SK-N-SH (cell line): ENCODE data around the gene ADAMTS16. TPM values are rescaled to one million over a fixed set of nuclear protein-coding genes. Genes with fewer than 3 reads are reported as not detected.

ENCODE experiments used
- CTCF ChIA-PET: fragments of 300-600, 350-600 bp; formaldehyde crosslinking; extraction: SDS; loops from one replicate; lab custom pipeline; 2021; lab: Yijun Ruan, JAX
- POLR2A ChIA-PET: fragments of 350-600 bp; sonication (Branson Sonifier 250); formaldehyde crosslinking; extraction: SDS; loops from one replicate; lab custom pipeline; 2020; ENCODE audit warnings: antibody characterized with exemption, inconsistent platforms; lab: Yijun Ruan, JAX
- DNase-seq: peaks from one replicate; pipeline ENCODE4 v3.0.0; 2012
- H2AFZ ChIP-seq: fragments of 200-600 bp; sonication (generic); 2 replicates; pipeline ENCODE4 v1.8.1; 2016; ENCODE audit warnings: antibody characterized with exemption, mild to moderate bottlenecking, low read depth
- H3F3A ChIP-seq: fragments of 200-600 bp; sonication (generic); replicated peaks from 2 replicates; pipeline ENCODE3; 2016; ENCODE audit warnings: antibody characterized with exemption, mild to moderate bottlenecking; ENCODE audit not compliant: insufficient read depth
- H3K27ac ChIP-seq, 2 experiments: fragments of 200-500 bp in 1 of 2; fragments of 200-600 bp in 1 of 2; sonication (Bioruptor generic) in 1 of 2; sonication (generic), shearing (Covaris generic) in 1 of 2; 2 replicates each; pipeline versions ENCODE4 v1.5.1 to v1.6.1; 2014 to 2016; ENCODE audit warnings: low read depth in 2 of 2, inconsistent platforms in 1 of 2, low read length in 1 of 2, mild to moderate bottlenecking in 1 of 2, mixed read lengths in 1 of 2
- H3K27me3 ChIP-seq: fragments of 200-600 bp; sonication (generic), shearing (Covaris generic); 2 replicates; pipeline ENCODE4 v1.6.1; 2016; ENCODE audit warnings: mixed run types; ENCODE audit not compliant: insufficient read depth
- H3K36me3 ChIP-seq, 2 experiments: fragments of 200-500 bp in 1 of 2; fragments of 200-600 bp in 1 of 2; sonication (Bioruptor generic) in 1 of 2; sonication (generic) in 1 of 2; replicated peaks in 1 of 2; 2 replicates each; pipeline versions ENCODE3 to v1.5.1; 2014 to 2016; ENCODE audit warnings: low read length in 1 of 2, mild to moderate bottlenecking in 1 of 2; ENCODE audit not compliant: insufficient read depth in 2 of 2, control insufficient read depth in 1 of 2
- H3K4me1 ChIP-seq, 2 experiments: fragments of 200-500 bp in 1 of 2; fragments of 200-600 bp in 1 of 2; sonication (Bioruptor generic) in 1 of 2; sonication (generic), shearing (Covaris generic) in 1 of 2; 2 replicates each; pipeline versions ENCODE4 v1.5.1 to v1.6.1; 2014 to 2016; ENCODE audit warnings: low read depth in 1 of 2, low read length in 1 of 2, mixed run types in 1 of 2; ENCODE audit not compliant: insufficient read depth in 2 of 2, control insufficient read depth in 1 of 2
- H3K4me2 ChIP-seq: fragments of 200-600 bp; sonication (generic), shearing (Covaris generic); 2 replicates; pipeline ENCODE4 v1.6.1; 2017; ENCODE audit warnings: mixed run types
- H3K4me3 ChIP-seq, 2 experiments: fragments of 200-500 bp in 1 of 2; fragments of 200-600 bp in 1 of 2; sonication (Bioruptor generic) in 1 of 2; sonication (generic), shearing (Covaris generic) in 1 of 2; 2 replicates each; pipeline versions ENCODE4 v1.5.1 to v1.8.1; 2014 to 2016; ENCODE audit warnings: low read depth in 2 of 2, inconsistent platforms in 1 of 2, low read length in 1 of 2, mild to moderate bottlenecking in 1 of 2, mixed read lengths in 1 of 2, moderate library complexity in 1 of 2
- H3K79me2 ChIP-seq: fragments of 200-600 bp; sonication (generic); 2 replicates; pipeline ENCODE4 v1.8.1; 2017; ENCODE audit warnings: mild to moderate bottlenecking; ENCODE audit not compliant: insufficient read depth
- H3K9ac ChIP-seq: fragments of 200-600 bp; sonication (generic); 2 replicates; pipeline ENCODE4 v1.6.1; 2017; ENCODE audit warnings: mixed run types
- H3K9me2 ChIP-seq: fragments of 200-600 bp; sonication (generic); 2 replicates; pipeline ENCODE4 v1.6.1; 2017; ENCODE audit warnings: mixed run types
- H3K9me3 ChIP-seq: fragments of 200-600 bp; sonication (generic); 2 replicates; pipeline ENCODE4 v1.6.1; 2017; ENCODE audit warnings: mixed run types, mild to moderate bottlenecking, moderate library complexity
- H4K20me1 ChIP-seq: fragments of 200-600 bp; sonication (generic); 2 replicates; pipeline ENCODE4 v1.6.1; 2017; ENCODE audit warnings: mild to moderate bottlenecking, mixed run types; ENCODE audit not compliant: insufficient read depth
- EP300 ChIP-seq, 2 experiments: IDR thresholded peaks; 2 replicates each; pipeline versions ENCODE4 v1.4.0 to v1.6.1; 2012; ENCODE audit warnings: borderline replicate concordance in 1 of 2, low read depth in 1 of 2, low read length in 1 of 2
- FOSL2 ChIP-seq: IDR thresholded peaks from 2 replicates; pipeline ENCODE4 v1.4.0; 2012; ENCODE audit warnings: low read depth, mild to moderate bottlenecking, moderate library complexity, borderline replicate concordance
- FOXJ3 ChIP-seq: sonication (generic); formaldehyde crosslinking; IDR thresholded peaks from 2 replicates; pipeline ENCODE4 v1.5.1; 2020; ENCODE audit warnings: mild to moderate bottlenecking, missing genetic modification reagents
- FOXM1 ChIP-seq: IDR thresholded peaks from 2 replicates; pipeline ENCODE4 v1.4.0; 2012; ENCODE audit warnings: low read depth, mild to moderate bottlenecking
- GABPA ChIP-seq: IDR thresholded peaks from 2 replicates; pipeline ENCODE4 v1.4.0; 2012; ENCODE audit warnings: low read depth, mild to moderate bottlenecking
- MEF2A ChIP-seq: IDR thresholded peaks from 2 replicates; pipeline ENCODE4 v1.4.0; 2012; ENCODE audit warnings: low read depth, borderline replicate concordance
- NFIC ChIP-seq: IDR thresholded peaks from 2 replicates; pipeline ENCODE4 v1.4.0; 2012; ENCODE audit warnings: borderline replicate concordance
- POLR2AphosphoS5 ChIP-seq: IDR thresholded peaks from 2 replicates; pipeline ENCODE4 v1.6.1; 2012; ENCODE audit warnings: low read depth, low read length
- RCOR1 ChIP-seq: fragments of 150-350 bp; IDR thresholded peaks from 2 replicates; pipeline ENCODE4 v1.6.1; 2017; ENCODE audit warnings: antibody characterized with exemption, low read length
- REST ChIP-seq: IDR thresholded peaks from 2 replicates; pipeline ENCODE4 v1.6.1; 2012; ENCODE audit warnings: mild to moderate bottlenecking, low read depth, low read length, moderate library complexity
- RFX5 ChIP-seq: IDR thresholded peaks from 2 replicates; pipeline ENCODE4 v1.6.1; 2012; ENCODE audit warnings: mild to moderate bottlenecking, improper control_type of control experiment, low read length
- USF1 ChIP-seq: IDR thresholded peaks from 2 replicates; pipeline ENCODE4 v1.4.0; 2012; ENCODE audit warnings: low read depth, borderline replicate concordance
- WGBS: methylation state at CpG from one replicate; pipeline ENCODE4 v1.1.6; 2017; ENCODE audit warnings: low lambda C conversion rate; 5-methylcytosine and 5-hydroxymethylcytosine counted together
- polyA plus RNA-seq, 3 experiments: library from polyadenylated mRNA; depleted of rRNA; stranded (reverse); fragments of >200 nt; gene quantifications; 2 replicates each; pipeline ENCODE4 v1.2.3, GENCODE V29; 2012
- TF ChIP-seq, protein P1 (sequence below): fragments of 200-600 bp; sonication (generic); IDR thresholded peaks from 2 replicates; pipeline ENCODE4 v1.6.1; 2017; ENCODE audit warnings: antibody characterized with exemption, mild to moderate bottlenecking, moderate library complexity
- TF ChIP-seq, protein P2 (sequence below): fragments of 150-350 bp; IDR thresholded peaks from 2 replicates; pipeline ENCODE4 v1.6.1; 2016; ENCODE audit warnings: mild to moderate bottlenecking, low read depth, low read length
- TF ChIP-seq, protein P3 (sequence below): IDR thresholded peaks from 2 replicates; pipeline ENCODE4 v1.4.0; 2012; ENCODE audit warnings: low read depth, borderline replicate concordance

Gene ADAMTS16
- polyA plus RNA-seq, 1 of the 3 experiments (the other 2 are of a cell fraction) = not detected

DNA sequence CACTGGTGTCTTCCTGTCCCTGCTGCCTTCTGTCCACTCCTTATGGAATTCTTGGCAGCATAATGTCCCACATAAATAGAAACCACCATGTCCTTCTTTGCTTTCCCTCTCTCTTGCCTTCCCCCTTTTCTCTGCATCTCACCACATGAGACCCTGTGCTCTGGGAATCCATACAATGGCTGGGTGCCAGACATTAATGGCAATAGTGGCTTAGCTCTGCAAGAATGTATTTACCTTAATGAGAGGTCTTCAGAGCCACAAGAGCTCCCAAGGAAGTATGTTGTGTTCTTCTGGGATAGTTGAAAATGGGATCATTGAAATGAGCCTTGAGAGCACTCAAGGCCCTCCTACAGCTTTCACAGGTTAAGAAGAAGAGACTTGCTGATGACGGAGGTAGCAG lies 58.7 kb downstream of the ADAMTS16 start:
- TF ChIP-seq, protein P1, sequence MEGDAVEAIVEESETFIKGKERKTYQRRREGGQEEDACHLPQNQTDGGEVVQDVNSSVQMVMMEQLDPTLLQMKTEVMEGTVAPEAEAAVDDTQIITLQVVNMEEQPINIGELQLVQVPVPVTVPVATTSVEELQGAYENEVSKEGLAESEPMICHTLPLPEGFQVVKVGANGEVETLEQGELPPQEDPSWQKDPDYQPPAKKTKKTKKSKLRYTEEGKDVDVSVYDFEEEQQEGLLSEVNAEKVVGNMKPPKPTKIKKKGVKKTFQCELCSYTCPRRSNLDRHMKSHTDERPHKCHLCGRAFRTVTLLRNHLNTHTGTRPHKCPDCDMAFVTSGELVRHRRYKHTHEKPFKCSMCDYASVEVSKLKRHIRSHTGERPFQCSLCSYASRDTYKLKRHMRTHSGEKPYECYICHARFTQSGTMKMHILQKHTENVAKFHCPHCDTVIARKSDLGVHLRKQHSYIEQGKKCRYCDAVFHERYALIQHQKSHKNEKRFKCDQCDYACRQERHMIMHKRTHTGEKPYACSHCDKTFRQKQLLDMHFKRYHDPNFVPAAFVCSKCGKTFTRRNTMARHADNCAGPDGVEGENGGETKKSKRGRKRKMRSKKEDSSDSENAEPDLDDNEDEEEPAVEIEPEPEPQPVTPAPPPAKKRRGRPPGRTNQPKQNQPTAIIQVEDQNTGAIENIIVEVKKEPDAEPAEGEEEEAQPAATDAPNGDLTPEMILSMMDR = no peak
- TF ChIP-seq FOXM1 (no peak), USF1 (no peak), FOXJ3 (CRISPR knock-in tag) (no peak), REST (no peak), GABPA (no peak), RFX5 (no peak), POLR2AphosphoS5 (no peak), MEF2A (no peak), EP300 (IDR thresholded peaks at IDR 0.05; ENCODE audit: borderline replicate concordance in 1 of 2, low read depth in 1 of 2, low read length in 1 of 2) (no peak), NFIC (no peak), FOSL2 (no peak), RCOR1 (no peak)
- TF ChIP-seq, protein P2, sequence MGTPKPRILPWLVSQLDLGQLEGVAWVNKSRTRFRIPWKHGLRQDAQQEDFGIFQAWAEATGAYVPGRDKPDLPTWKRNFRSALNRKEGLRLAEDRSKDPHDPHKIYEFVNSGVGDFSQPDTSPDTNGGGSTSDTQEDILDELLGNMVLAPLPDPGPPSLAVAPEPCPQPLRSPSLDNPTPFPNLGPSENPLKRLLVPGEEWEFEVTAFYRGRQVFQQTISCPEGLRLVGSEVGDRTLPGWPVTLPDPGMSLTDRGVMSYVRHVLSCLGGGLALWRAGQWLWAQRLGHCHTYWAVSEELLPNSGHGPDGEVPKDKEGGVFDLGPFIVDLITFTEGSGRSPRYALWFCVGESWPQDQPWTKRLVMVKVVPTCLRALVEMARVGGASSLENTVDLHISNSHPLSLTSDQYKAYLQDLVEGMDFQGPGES = no peak
- TF ChIP-seq, protein P3, sequence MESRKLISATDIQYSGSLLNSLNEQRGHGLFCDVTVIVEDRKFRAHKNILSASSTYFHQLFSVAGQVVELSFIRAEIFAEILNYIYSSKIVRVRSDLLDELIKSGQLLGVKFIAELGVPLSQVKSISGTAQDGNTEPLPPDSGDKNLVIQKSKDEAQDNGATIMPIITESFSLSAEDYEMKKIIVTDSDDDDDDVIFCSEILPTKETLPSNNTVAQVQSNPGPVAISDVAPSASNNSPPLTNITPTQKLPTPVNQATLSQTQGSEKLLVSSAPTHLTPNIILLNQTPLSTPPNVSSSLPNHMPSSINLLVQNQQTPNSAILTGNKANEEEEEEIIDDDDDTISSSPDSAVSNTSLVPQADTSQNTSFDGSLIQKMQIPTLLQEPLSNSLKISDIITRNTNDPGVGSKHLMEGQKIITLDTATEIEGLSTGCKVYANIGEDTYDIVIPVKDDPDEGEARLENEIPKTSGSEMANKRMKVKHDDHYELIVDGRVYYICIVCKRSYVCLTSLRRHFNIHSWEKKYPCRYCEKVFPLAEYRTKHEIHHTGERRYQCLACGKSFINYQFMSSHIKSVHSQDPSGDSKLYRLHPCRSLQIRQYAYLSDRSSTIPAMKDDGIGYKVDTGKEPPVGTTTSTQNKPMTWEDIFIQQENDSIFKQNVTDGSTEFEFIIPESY = no peak
- Histone ChIP-seq H3K9ac (no peak overlapping the region), H3K9me2 (no peaks in the 10 kb centered on the region), H3K4me2 (no peak overlapping the region), H3K4me3 (no peak overlapping the region), H3K27ac (no peak overlapping the region), H3K4me1 (no peaks in the 10 kb centered on the region), H3K79me2 (no peaks in the 10 kb centered on the region), H3K27me3 (no peaks in the 10 kb centered on the region), H3K36me3 (no peaks in the 10 kb centered on the region), H3F3A (no peaks in the 10 kb centered on the region), H3K9me3 (no peaks in the 10 kb centered on the region), H4K20me1 (no peaks in the 10 kb centered on the region), H2AFZ (no peak overlapping the region)
- ChIA-PET CTCF (no interaction called here), POLR2A (no interaction called here)
- DNase-seq = no peak
- no CpG with 5 or more reads among the region's 1 CpG for WGBS
